ENCODE measurements around the gene MLH1.

The MLH1 gene

DNA sequence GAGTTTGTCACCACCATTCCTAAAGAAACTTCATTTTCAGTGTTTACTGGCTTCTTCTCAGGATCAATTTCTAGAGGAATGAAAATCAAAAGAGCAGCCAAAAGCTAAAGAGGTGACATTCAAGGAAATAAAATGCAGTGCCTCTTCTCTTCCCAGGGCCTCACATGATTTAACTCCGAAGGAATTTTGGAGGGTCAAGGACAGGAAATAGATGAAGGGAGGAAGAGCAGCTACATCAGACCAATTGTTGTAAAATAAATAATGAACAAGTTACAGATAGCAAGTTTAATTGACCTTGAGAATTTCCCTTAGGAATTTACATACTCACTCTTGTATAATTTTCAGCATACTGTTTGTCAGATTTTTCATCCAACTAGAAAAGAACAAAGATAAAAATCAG lies 103.0 kb downstream of the MLH1 start:
- no peak for DNase-seq

DNA sequence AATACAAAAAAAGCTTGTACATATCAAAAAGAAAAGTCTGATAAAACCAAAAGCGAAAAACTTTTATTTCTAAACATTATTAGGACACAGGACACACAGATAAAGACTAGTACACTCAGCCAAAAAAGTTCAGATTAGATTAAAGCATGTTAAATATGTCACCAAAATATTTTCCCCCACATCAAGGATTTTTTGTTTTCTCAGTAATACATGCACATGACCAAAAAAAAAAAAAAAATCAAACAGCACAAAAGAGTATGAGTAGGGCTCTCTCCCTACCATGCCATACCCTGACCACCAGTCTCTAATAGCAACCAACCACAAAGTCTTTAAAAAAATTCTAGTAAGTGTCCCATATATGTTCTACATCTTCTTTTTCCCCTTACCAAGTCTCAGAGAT lies 103.7 kb downstream of the MLH1 start:
- no peak for DNase-seq

DNA sequence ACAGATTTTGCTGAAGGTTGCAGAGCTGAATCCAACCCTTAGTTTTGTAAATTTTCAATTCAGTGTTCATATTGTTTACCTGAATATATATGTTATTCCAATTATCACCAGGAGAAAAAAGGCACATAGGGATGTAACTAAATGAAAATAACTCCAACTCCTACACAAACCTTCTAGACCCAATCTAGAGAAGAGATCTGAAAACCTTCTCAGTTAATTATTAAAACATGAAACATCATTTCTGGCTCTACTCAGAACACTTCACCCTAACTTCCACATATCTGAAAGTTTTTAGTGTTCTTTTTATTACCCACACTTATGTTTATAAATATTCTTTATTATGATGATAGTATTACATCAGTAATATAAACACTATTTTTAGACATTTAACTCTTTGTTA lies 104.5 kb downstream of the MLH1 start:
- no peak for DNase-seq

DNA sequence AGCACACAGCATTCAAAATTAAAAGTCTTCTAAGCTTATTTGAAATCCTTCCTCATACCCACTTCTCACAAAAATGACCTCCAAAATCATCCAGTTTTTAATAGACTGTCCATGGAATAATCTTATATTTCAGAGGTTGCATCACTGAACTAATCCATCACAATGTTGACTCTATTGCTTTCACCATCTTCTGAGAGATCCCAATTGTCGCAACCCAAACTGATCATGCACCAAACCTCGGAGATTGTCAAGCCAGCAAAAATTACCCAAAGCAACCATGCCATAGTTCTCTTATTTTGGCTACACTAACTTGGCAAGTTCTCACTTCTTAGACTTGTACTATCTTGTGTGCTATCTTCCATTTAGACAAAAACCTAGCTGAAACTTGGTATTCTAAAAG lies 105.6 kb downstream of the MLH1 start:
- DNase-seq: no peak

DNA sequence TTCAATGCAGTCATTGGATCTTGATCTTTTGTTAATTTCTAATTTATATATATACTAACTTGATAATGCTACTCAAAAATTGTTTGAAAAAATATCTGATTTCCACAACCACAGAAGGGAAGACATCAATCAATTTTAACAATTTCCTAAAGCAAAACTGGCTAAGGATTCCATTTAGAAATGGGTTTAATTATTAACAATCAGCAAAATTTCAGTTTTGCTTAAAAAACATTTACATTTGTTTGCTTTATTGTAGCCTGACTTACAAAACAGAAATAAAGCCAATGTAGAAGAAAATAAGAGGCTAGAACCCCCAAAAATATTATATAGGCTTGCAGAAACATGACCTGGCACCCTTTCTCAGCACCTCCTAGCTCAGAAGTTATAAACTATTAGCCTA lies 106.2 kb downstream of the MLH1 start:
- no peak for DNase-seq

DNA sequence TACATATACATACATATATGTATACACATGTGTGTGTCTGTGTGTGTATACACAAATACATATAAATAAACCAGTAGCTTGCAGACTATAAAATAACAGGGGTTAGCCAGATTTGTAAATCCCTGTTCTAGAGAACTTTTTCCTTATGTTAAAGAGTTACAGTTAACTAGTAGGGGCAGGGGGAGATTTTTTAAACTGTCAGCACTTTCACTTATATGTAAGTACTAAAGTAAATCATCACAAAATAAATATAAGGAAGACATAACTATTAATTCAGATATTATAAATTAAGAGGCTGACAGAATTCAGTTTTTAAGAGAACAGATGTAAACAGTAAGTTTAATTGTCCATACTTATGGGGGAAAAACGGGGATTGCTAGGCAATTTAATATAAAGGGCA lies 107.1 kb downstream of the MLH1 start:
- DNase-seq: no peak

Measured in NCI-H526 (cell line).